ENCODE data around the gene NXF1. TPM values are rescaled to one million over a fixed set of nuclear protein-coding genes. Genes with fewer than 3 reads are reported as not detected.
A peak's percentile ranks its signal among the peaks of the same experiment; 100 is the strongest.

NXF1 gene
- total and polyA plus RNA-seq, 2 of the 13 experiments (the other 11 are each of a cell fraction or from before 2014, with no cell fraction given) = 30.4 to 30.9 TPM

- TF ChIP-seq TFDP1 (CRISPR knock-in tag; IDR thresholded peaks at IDR 0.05; ENCODE audit: borderline replicate concordance) (no peak; the same call in 1 of the 2 replicates), DNMT1 (CRISPR knock-in tag; IDR thresholded peaks at IDR 0.05) (no peak), KLF13 (CRISPR knock-in tag; IDR thresholded peaks at IDR 0.05) (no peak), MYNN (CRISPR knock-in tag; IDR thresholded peaks at IDR 0.05; ENCODE audit: low read depth) (peak; percentile 93; the same call in 1 of the 2 replicates), ZFP41 (CRISPR knock-in tag; IDR thresholded peaks at IDR 0.05; ENCODE audit: borderline replicate concordance) (no peak), ZNF605 (CRISPR knock-in tag; IDR thresholded peaks at IDR 0.05) (peak; percentile 61), PRMT3 (CRISPR knock-in tag; IDR thresholded peaks at IDR 0.05; ENCODE audit: borderline replicate concordance, low read depth) (peak; percentile 96), ZNF747 (CRISPR knock-in tag; IDR thresholded peaks at IDR 0.05; ENCODE audit: borderline replicate concordance) (no peak; the same call in 1 of the 2 replicates), HOXA7 (CRISPR knock-in tag; IDR thresholded peaks at IDR 0.05) (peak; percentile 98), ZNF276 (CRISPR knock-in tag; IDR thresholded peaks at IDR 0.05; ENCODE audit: low read depth) (peak; percentile 29; the same call in 1 of the 2 replicates), ZNF383 (CRISPR knock-in tag; IDR thresholded peaks at IDR 0.05; ENCODE audit: borderline replicate concordance) (no peak), MAFG (CRISPR knock-in tag; IDR thresholded peaks at IDR 0.05) (no peak), SOX13 (IDR thresholded peaks at IDR 0.05) (peak; percentile 99), SOX13 (CRISPR knock-in tag; conservative IDR thresholded peaks at IDR 0.05 in 1 of 2, IDR thresholded peaks at IDR 0.05 in 1 of 2) (peak; percentile 84 to 100), ZNF768 (CRISPR knock-in tag; IDR thresholded peaks at IDR 0.05) (no peak; the same call in 1 of the 2 replicates), SPEN (CRISPR knock-in tag; IDR thresholded peaks at IDR 0.05; ENCODE audit: low read depth) (peak; percentile 65; the same call in 1 of the 2 replicates), TAF1 (CRISPR knock-in tag; IDR thresholded peaks at IDR 0.05) (peak; percentile 64; the same call in 1 of the 2 replicates), ZBTB2 (CRISPR knock-in tag; IDR thresholded peaks at IDR 0.05; ENCODE audit: low read depth) (peak; percentile 86)
- TF ChIP-seq, protein P1, sequence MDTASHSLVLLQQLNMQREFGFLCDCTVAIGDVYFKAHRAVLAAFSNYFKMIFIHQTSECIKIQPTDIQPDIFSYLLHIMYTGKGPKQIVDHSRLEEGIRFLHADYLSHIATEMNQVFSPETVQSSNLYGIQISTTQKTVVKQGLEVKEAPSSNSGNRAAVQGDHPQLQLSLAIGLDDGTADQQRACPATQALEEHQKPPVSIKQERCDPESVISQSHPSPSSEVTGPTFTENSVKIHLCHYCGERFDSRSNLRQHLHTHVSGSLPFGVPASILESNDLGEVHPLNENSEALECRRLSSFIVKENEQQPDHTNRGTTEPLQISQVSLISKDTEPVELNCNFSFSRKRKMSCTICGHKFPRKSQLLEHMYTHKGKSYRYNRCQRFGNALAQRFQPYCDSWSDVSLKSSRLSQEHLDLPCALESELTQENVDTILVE (CRISPR knock-in tag; IDR thresholded peaks at IDR 0.05) = peak; percentile 96
- TF ChIP-seq, protein P2, sequence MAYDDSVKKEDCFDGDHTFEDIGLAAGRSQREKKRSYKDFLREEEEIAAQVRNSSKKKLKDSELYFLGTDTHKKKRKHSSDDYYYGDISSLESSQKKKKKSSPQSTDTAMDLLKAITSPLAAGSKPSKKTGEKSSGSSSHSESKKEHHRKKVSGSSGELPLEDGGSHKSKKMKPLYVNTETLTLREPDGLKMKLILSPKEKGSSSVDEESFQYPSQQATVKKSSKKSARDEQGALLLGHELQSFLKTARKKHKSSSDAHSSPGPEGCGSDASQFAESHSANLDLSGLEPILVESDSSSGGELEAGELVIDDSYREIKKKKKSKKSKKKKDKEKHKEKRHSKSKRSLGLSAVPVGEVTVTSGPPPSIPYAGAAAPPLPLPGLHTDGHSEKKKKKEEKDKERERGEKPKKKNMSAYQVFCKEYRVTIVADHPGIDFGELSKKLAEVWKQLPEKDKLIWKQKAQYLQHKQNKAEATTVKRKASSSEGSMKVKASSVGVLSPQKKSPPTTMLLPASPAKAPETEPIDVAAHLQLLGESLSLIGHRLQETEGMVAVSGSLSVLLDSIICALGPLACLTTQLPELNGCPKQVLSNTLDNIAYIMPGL (CRISPR knock-in tag; IDR thresholded peaks at IDR 0.05; ENCODE audit: borderline replicate concordance in 1 of 2, low read depth in 1 of 2) = peak in 1 of 2 experiments; percentile 82; a peak in 2 of 4 replicates
These were observed 36.3 kb upstream of the NXF1 start (continued) for GRCh38 chr11:62841361-62842170.
